SU-DHL-6 (cell line): ENCODE data around the gene DIP2C.

Source experiments
- H2AFZ ChIP-seq: fragments of 200-600 bp; sonication (generic); 2 replicates; pipeline ENCODE4 v1.6.1; 2014; ENCODE audit warnings: low read depth, mild to moderate bottlenecking, moderate library complexity, mixed read lengths, antibody characterized with exemption, low read length; ENCODE audit not compliant: severe bottlenecking
- H3F3A ChIP-seq: fragments of 200-600 bp; shearing (Covaris generic); 2 replicates; pipeline ENCODE4 v1.6.0; 2016; ENCODE audit warnings: antibody characterized with exemption, mild to moderate bottlenecking; ENCODE audit not compliant: insufficient read depth
- H3K27ac ChIP-seq: fragments of 200-600 bp; sonication (generic); 2 replicates; pipeline ENCODE4 v1.5.1; 2016; ENCODE audit warnings: low read depth, mild to moderate bottlenecking, low read length, moderate library complexity, mixed read lengths
- H3K27me3 ChIP-seq: fragments of 200-600 bp; sonication (generic), shearing (Covaris generic); 2 replicates; pipeline ENCODE4 v1.6.0; 2014; ENCODE audit warnings: mild to moderate bottlenecking, low read length
- H3K36me3 ChIP-seq: fragments of 200-600 bp; sonication (generic); 2 replicates; pipeline ENCODE4 v1.6.1; 2014; ENCODE audit warnings: mild to moderate bottlenecking, low read length, mixed read lengths
- H3K4me2 ChIP-seq: fragments of 300-600, 200-600 bp; shearing (Covaris generic), sonication (generic); 2 replicates; pipeline ENCODE4 v1.6.0; 2014; ENCODE audit warnings: low read length, low read depth, mild to moderate bottlenecking; ENCODE audit not compliant: poor library complexity, severe bottlenecking
- H3K4me3 ChIP-seq: fragments of 200-600 bp; sonication (generic); 2 replicates; pipeline ENCODE4 v1.5.1; 2014; ENCODE audit warnings: antibody characterized with exemption, low read length, mild to moderate bottlenecking, mixed read lengths; ENCODE audit not compliant: insufficient read depth, poor library complexity, severe bottlenecking
- H3K79me2 ChIP-seq: fragments of 200-600 bp; sonication (generic); 2 replicates; pipeline ENCODE4 v1.6.1; 2014; ENCODE audit warnings: mild to moderate bottlenecking, low read length, moderate library complexity; ENCODE audit not compliant: insufficient read depth
- H3K9ac ChIP-seq: fragments of 200-600 bp; sonication (generic); 2 replicates; pipeline ENCODE4 v1.7.0; 2014; ENCODE audit warnings: mild to moderate bottlenecking, low read length
- H3K9me2 ChIP-seq: fragments of 200-600 bp; sonication (generic); replicated peaks from 2 replicates; pipeline ENCODE4 v1.6.1; 2014; ENCODE audit warnings: low read length; ENCODE audit not compliant: insufficient read depth
- H3K9me3 ChIP-seq: fragments of 200-600 bp; sonication (generic); 2 replicates; pipeline ENCODE4 v1.6.1; 2014; ENCODE audit warnings: low read length, mixed read lengths; ENCODE audit not compliant: insufficient read depth
- H4K20me1 ChIP-seq: fragments of 200-600 bp; sonication (generic); 2 replicates; pipeline ENCODE4 v1.6.1; 2014; ENCODE audit warnings: low read depth, mild to moderate bottlenecking, antibody characterized with exemption, low read length, moderate library complexity, mixed read lengths
- CTCF ChIP-seq: fragments of 200-600 bp; sonication (generic); IDR thresholded peaks from one replicate; pipeline ENCODE4 v1.5.1; 2017; ENCODE audit warnings: antibody characterized with exemption, mild to moderate bottlenecking, low read length, moderate library complexity; ENCODE audit not compliant: insufficient read depth, poor library complexity, severe bottlenecking
- EZH2phosphoT487 ChIP-seq: fragments of 200-600 bp; sonication (generic), shearing (Covaris generic); conservative IDR thresholded peaks from 2 replicates; pipeline ENCODE4 v1.6.1; 2018; ENCODE audit warnings: mild to moderate bottlenecking, antibody characterized with exemption, low read length, moderate library complexity, mixed read lengths

DIP2C gene

GRCh38 chr10:605632-606325 lies 83.7 kb downstream of the DIP2C start:
- Histone ChIP-seq H3F3A (peaks cover 5% of the 10 kb centered on the region; the same call in 1 of the 2 replicates), H3K36me3 (no peaks in the 10 kb centered on the region), H3K27ac (no peak overlapping the region), H3K9me3 (no peaks in the 10 kb centered on the region), H3K79me2 (no peaks in the 10 kb centered on the region), H3K4me3 (no peak overlapping the region), H3K9me2 (no peaks in the 10 kb centered on the region), H3K9ac (no peak overlapping the region), H3K27me3 (no peaks in the 10 kb centered on the region), H2AFZ (no peak overlapping the region), H3K4me2 (no peak overlapping the region), H4K20me1 (no peaks in the 10 kb centered on the region)
- TF ChIP-seq EZH2phosphoT487 (no peak), CTCF (no peak)

- H3K27me3 ChIP-seq, result no peaks in the 10 kb centered on the region
- H3K9me3 ChIP-seq, result no peaks in the 10 kb centered on the region
- H3K4me2 ChIP-seq, result no peak overlapping the region
- no peaks in the 10 kb centered on the region for H3K9me2 ChIP-seq
- H3K36me3 ChIP-seq, result no peaks in the 10 kb centered on the region
- no peaks in the 10 kb centered on the region for H4K20me1 ChIP-seq
- no peak overlapping the region for H3K4me3 ChIP-seq
- peaks cover 5% of the 10 kb centered on the region; the same call in 1 of the 2 replicates for H3F3A ChIP-seq
- no peaks in the 10 kb centered on the region for H3K79me2 ChIP-seq
- H3K27ac ChIP-seq, result no peak overlapping the region
- TF ChIP-seq CTCF, result no peak
- no peak for TF ChIP-seq EZH2phosphoT487
- H2AFZ ChIP-seq, result no peak overlapping the region
- no peak overlapping the region for H3K9ac ChIP-seq
Observed at GRCh38 chr10:604716-605631, 84.5 kb downstream of the DIP2C start.

GRCh38 chr10:603745-604144 lies 85.7 kb downstream of the DIP2C start:
- H3K27me3 ChIP-seq, result no peaks in the 10 kb centered on the region
- no peak overlapping the region for H3K9ac ChIP-seq
- H3K27ac ChIP-seq, result no peak overlapping the region
- no peaks in the 10 kb centered on the region for H3K9me3 ChIP-seq
- H3F3A ChIP-seq, result peaks cover 1% of the 10 kb centered on the region; the same call in 1 of the 2 replicates
- TF ChIP-seq EZH2phosphoT487 (no peak), CTCF (no peak)
- H3K4me3 ChIP-seq, result no peak overlapping the region
- H2AFZ ChIP-seq, result no peak overlapping the region
- H3K9me2 ChIP-seq, result no peaks in the 10 kb centered on the region
- no peaks in the 10 kb centered on the region for H3K36me3 ChIP-seq
- no peaks in the 10 kb centered on the region for H4K20me1 ChIP-seq
- H3K4me2 ChIP-seq, result no peak overlapping the region
- H3K79me2 ChIP-seq, result no peaks in the 10 kb centered on the region
